Hematopoietic multipotent progenitor cell treated with erythropoietin and hydrocortisone succinate and interleukin-3 and kit ligand, for 6 days (in vitro differentiated cells): Measurements from ENCODE around the gene BCAT1.
A peak's percentile ranks its signal among the peaks of the same experiment; 100 is the strongest.
"Not testable (repeated sequence)": the region's sequence is repeated elsewhere in the genome, so short reads cannot be mapped to it uniquely, and the experiment has no call there.

ENCODE experiments used
- DNase-seq: peaks from one replicate; pipeline ENCODE4 v3.0.0-alpha.2; 2015

Gene BCAT1

GRCh38 chr12:24948757-24949722, at the start of gene BCAT1:
Gene BCAT1, minus strand, starts transcription at chr12:24949101. Its CDS starts 169 bp downstream, at chr12:24948932.
- peak; percentile 90 for DNase-seq

- no peak for DNase-seq
These were observed 49.2 kb upstream of the BCAT1 start for GRCh38 chr12:24997970-24998582.

DNA sequence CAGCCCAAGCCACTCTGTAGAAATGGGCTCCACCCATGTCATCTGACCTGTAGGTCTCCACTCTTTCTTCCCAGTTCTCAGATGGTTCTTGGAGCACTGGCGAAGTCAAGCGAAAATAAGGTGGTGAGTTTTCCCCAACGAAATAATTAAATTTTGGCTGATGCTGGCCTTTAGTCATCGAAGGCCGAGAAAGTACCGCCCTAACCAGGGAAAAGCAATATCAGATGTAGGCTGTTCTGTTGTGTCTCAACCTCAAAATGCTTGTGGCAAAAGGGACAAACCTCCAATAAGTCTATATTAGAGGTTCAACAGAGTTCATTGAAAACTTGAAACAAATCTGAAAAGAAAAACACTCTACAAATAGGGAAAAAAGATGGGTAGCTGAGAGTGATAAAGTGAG, 48.6 kb upstream of the BCAT1 start:
- DNase-seq, result no peak

DNA sequence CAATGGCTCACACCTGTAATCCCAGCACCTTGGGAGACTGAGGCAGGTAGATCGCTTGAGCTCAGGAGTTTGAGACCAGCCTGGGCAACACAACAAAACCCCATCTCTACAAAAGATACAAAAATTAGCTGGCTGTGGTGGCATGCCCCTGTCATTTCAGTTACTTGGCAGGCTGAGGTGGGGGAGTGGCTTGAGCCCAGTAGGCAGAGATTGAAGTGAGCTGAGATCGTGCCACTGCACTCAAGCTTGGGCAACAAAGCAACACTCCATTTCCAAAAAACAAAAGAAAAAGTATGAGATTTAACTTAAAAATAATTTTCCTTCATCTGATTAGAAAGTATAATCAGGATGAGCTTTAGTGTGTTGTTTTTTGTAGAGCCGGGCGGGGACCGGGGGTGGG, 47.9 kb upstream of the BCAT1 start:
- DNase-seq, result no peak

DNA sequence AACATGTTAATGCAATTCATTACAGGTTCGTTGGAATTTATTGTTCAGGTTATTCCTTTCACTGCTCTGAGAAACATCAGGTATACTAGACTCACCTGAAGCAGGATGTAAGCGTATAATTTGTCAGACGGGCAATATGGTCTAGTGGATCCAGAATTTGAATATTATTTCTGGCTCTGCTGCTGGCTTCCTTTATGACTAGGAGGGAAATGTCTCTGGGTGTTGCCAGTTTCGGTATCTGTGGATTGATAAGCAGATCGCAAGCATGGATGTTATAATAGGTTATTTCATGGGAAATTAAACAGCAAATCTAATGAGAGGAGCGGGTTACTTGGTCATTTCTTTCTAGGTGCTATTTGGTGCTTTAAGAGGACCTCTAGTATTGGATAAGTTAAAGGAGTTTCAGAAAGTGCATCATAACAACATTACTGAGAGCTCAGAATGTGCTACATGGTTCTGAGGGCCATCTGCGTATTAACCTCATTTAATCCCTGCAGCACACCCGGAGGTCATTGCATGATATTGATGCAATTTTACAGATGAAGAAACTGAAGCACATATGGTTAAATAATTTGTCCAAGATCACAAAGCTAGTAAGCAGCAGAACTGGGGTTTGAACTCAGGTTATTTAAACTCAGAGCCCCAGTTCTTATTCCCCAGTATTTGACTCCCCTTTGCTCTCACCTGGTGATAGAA, 47.3 kb upstream of the BCAT1 start:
- DNase-seq, result peak; percentile 11

DNA sequence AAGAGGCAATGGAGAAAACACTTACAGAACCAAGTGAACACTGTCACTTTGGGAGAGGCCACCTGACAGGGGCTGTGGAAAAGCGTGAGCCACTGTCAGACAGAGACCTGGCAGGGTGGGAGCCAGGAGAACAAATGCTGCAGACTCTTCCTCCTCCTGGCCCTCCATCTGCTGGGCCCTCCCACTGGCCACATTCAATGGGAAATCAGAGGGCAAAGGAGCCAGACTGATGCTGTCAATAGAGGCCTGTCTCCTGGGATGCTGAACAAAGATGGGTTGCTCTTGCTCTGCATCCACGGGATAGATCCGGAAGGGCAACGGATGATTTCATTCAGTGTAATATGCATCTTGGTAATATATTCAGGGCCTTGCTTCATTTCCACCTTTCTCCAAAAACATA, 44.9 kb upstream of the BCAT1 start:
- no peak for DNase-seq

GRCh38 chr12:24991209-24992049, 42.5 kb upstream of the BCAT1 start:
- DNase-seq, result peak; percentile 86

DNA sequence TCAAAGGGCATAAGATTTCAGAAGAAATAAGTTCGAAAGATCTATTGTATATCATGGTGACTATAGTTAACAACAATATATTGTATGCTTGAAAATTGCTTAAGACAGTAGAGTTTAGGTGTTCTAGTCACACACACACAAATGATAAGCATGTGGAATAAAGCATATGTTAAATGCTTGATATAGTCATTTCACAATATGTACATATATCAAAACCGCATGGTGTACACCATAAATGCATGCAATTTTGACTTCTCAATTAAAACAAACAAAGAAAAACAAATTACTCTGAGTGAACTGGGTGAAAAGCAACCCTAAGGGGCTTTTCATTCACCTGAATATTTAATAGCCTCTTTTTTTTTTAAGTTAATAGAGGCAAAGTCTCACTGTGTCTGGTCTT, 40.3 kb upstream of the BCAT1 start:
- DNase-seq, result no peak

DNA sequence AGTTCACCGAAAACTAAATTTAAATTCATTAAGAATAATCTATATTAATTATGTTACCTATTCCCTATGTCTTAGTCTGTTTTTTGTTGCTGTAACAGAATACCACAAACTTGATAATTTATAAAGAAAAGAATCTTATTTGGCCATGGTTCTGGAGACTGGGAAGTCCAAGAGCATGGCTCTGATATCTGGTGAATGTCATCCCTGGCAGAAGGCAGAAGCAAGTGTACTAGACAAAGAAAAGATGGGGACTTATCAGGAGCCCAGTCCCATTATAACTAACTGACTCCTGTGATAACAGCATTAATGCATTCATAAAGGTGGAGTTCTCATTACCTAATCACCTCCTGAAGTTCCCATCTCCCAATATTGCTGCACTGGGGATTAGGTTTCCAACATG, 33.3 kb upstream of the BCAT1 start:
- no peak for DNase-seq

GRCh38 chr12:24979976-24980730, 31.3 kb upstream of the BCAT1 start:
- no peak for DNase-seq

GRCh38 chr12:24979329-24979728, 30.4 kb upstream of the BCAT1 start:
- DNase-seq, result peak; percentile 32

GRCh38 chr12:24977711-24978110, 28.8 kb upstream of the BCAT1 start:
- no peak for DNase-seq

GRCh38 chr12:24977060-24977459, 28.2 kb upstream of the BCAT1 start:
- no peak for DNase-seq

DNA sequence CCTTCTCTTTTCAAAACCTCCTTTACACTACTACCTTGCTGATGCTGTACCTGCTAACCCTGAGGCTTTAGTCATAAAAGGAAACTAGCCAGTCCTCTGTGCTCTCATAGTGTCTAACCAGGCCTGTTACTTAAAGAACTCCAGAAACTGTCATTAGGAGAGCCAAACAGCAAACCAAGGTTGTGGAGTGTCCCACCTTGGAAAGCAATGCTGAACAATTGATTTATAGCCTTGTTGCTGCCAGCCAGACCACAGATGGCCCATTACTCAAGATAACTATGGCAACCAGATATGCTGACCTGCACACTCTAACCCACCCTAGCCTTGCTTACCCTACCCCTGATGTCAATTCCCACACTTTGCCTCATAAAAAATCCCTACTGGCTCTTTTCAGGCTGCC, 26.5 kb upstream of the BCAT1 start:
- DNase-seq, result no peak

- no peak for DNase-seq
These were observed 25.3 kb upstream of the BCAT1 start for GRCh38 chr12:24974216-24974615.

DNA sequence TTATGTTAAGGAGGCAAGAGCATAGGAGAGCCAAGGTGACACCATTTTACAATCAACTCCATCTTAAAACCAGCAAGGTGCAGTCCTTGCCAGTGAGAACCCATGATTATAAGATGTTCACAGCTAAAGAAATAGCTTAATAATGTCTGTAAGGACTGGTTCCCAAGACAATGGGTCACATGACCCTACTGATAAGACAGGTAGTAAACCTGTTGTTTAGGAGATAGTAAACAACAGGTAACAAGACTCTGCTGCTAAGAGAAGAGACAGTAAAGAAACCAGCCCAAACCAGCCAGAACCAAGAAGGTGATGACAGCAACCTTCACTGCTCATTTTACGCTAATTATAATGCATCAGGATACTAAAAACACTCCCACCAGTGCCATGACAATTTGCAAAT, 23.2 kb upstream of the BCAT1 start:
- DNase-seq, result no peak

GRCh38 chr12:24970177-24970576, 21.3 kb upstream of the BCAT1 start:
- peak; percentile 31 for DNase-seq

DNA sequence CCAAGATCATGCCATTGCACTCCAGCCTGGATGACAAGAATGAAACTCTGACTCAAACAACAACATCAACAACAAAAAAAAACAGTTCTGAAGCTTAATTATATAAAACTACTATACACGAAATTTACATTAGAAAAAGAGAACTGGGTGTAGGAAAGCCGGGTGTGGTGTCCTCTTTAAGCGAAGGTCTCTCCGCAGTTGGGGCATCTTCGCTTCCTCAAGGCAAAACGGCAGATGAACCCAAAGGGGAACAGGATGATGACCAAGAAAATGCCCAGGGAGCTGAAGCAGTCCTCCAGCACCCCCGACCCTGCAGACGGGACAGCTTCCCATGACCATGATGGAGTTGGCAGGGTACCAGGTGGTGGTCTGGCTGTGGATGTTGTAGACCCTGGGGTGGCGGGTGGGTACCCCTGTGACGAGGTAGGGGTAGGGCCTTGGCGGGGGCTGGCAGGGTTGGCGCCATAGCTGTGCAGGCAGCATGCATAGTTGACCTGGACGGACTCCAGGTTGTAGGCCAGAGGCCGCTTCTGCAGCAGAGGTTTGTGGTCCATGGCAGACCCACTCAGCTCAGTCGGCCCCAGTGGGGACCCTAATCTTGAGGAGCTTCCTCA, 18.2 kb upstream of the BCAT1 start:
- DNase-seq, result no peak

GRCh38 chr12:24964342-24964741, 15.4 kb upstream of the BCAT1 start:
- no peak for DNase-seq

DNA sequence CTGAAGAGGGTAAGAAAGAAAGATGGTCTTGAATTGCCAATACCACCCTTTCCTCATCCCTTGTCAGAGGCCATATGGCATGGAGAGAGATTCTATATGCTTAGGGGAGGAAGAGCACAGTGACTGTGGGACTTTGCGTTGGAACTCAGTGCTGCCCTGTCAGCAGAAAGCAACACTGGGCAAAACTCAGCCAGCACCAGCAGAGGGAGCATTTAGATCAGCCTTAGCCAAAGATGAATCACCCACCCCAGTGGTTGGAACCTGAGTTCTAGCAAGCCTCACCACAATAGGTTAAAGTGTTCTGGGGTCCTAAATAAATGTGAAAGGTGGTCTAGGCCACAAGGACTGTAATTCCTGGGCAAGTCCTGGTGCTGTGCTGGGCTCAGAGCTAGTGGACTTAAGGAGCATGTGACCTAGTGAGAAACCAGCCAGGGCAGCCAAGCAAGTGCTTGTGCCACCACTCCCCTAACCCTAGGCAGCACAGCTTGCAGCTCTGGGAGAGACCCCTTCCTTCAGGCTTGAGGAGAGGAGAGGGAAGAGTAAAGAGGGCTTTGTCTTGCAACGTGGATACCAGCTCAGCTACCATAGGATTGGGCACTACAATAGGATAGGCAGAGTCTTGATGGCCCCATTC, 11.4 kb upstream of the BCAT1 start:
- DNase-seq, result peak; percentile 81

DNA sequence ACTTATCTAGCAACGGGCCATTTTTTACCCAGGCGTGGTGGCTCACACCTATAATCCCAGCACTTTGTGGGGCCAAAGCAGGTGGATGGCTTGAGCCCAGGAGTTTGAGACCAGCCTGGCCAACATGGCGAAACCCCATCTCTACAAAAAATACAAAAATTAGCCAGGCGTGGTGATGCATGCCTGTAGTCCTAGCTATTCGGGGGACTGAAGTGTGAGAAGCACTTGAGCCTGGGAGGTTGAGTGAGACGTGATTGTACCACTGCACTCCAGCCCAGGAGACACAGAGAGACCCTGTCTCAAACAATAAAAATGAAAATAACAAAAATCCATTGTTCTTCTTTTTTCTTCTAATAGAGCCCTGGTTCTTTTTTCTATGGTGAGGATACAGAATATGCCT, 7.5 kb upstream of the BCAT1 start:
- not testable (repeated sequence) for DNase-seq
